Activated CD4-positive, alpha-beta T cell treated with anti-CD3 and anti-CD28 coated beads for 36 hours (primary cell): ENCODE measurements around the gene MED13L. TPM values are rescaled to one million over a fixed set of nuclear protein-coding genes. Genes with fewer than 3 reads are reported as not detected.
A peak's percentile ranks its signal among the peaks of the same experiment; 100 is the strongest.

Source experiments
- ATAC-seq: fragments of 200-7000 bp; cut with Tn5 transposase; one replicate; pipeline ENCODE4 v1.10.0; 2021; ENCODE audit warnings: mild to moderate bottlenecking, moderate library complexity
- CTCF ChIA-PET: fragments of 350-600 bp; sonication (Branson Sonifier 250); formaldehyde crosslinking; loops from one replicate; lab custom pipeline; 2021; ENCODE audit warnings: antibody characterized with exemption; lab: Charles Lee
- POLR2A ChIA-PET: fragments of 350-600 bp; sonication (Branson Sonifier 250); formaldehyde crosslinking; loops from one replicate; lab custom pipeline; 2021; ENCODE audit warnings: antibody characterized with exemption, inconsistent platforms; lab: Charles Lee
- DNase-seq: peaks from one replicate; pipeline ENCODE4 v3.0.0-alpha.2; 2020
- H3K27ac Mint-ChIP-seq: one replicate; pipeline ENCODE4 v1.8.0; 2021; ENCODE audit warnings: mixed read lengths
- H3K27me3 Mint-ChIP-seq: one replicate; pipeline ENCODE4 v1.8.0; 2021; ENCODE audit warnings: mixed read lengths
- H3K36me3 Mint-ChIP-seq: one replicate; pipeline ENCODE4 v1.8.0; 2021; ENCODE audit warnings: low read depth, mixed read lengths
- H3K4me1 Mint-ChIP-seq: one replicate; pipeline ENCODE4 v1.8.0; 2021; ENCODE audit warnings: mixed read lengths
- H3K4me3 Mint-ChIP-seq: one replicate; pipeline ENCODE4 v1.8.0; 2021; ENCODE audit warnings: mild to moderate bottlenecking, moderate library complexity, mixed read lengths
- H3K9me3 Mint-ChIP-seq: one replicate; pipeline ENCODE4 v1.8.0; 2021; ENCODE audit warnings: low read depth, mixed read lengths
- intact Hi-C, 2 experiments: fragments of 100-400 bp; cut with DNase I in 1 of 2; cut with micrococcal nuclease in 1 of 2; formaldehyde crosslinking; loops; one replicate each; pipeline versions ENCODE4 v1.14.2 to v1.15.1; 2022 to 2024; cut with DNase I, micrococcal nuclease
- total RNA-seq, 2 experiments: library from RNA; stranded (reverse); gene quantifications; one replicate each; pipeline ENCODE4 v1.2.3, GENCODE V29; 2021

The MED13L gene
- 10 to 100 TPM; 38.5 to 41.9 TPM for total RNA-seq

DNA sequence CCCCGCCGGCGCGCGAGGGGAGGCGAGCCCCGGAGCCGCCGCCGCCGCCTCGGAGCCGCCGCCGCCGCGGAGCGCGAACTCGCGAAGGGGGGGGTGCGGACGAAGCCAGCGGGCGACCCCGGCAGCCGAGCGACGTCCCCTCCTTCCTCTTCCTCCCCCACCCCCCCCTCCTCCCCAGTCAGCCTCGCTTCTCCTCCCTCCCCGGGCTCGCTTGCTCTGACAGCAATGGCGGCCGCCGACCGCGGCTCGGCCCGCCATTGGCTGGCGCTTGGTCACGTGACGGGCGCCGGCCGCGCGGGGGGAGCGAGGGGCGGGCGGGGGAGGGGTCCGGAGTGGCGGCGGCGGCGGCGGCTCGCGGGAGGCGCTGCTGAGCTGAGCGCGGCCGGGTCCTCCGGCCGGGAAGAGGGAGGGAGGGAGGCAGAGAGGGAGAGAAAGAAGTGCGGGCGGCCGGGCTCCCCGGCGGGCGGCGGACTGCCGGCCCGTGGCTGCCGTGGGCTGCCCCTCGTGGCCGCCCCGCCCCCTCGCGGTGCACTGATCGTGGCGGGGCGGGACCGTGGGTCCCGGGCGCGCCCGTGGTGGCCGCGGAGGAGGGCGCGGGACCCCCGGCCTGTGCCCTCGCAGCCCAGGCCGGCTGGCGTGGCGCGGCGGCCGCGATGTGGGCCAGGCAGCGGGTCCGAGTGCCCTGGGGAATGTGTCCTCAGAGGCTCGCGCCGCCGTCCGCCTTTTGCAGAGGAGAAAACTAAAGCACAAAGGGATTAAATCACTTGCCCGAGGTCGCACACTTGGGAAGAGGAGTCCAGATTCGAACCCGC, at the start of gene MED13L:
Gene MED13L, minus strand, starts transcription at position 227 of the 812 bp plus-strand sequence. CDS start 562 bp downstream, outside the sequence.
- peak within 1 kb of the TSS; percentile 95 for H3K4me3 Mint-ChIP-seq
- intact Hi-C loops, result loop anchor here (1.0 to 5.0 kb wide), 11 partner anchors 82 to 542 kb away; partner anchors contain the start of genes MAP1LC3B2 (in 2 of the 2), RNFT2 (in 1 of the 2) and SPRING1 (in 1 of the 2)
- no peaks in the 10 kb centered on the region for H3K27me3 Mint-ChIP-seq
- H3K27ac Mint-ChIP-seq, result peak within 1 kb of the TSS; percentile 89
- no peaks in the 10 kb centered on the region for H3K36me3 Mint-ChIP-seq
- ChIA-PET CTCF (interaction anchor here (1.0 kb wide), 1 partner anchor 605 kb away, joined by 4 read pairs; no protein-coding TSS in a partner anchor), POLR2A (interaction anchor here (0.7 kb wide), 1 partner anchor 287 kb away, joined by 4 read pairs; no protein-coding TSS in a partner anchor)
- H3K9me3 Mint-ChIP-seq, result no peaks in the 10 kb centered on the region
- ATAC-seq, result peak; percentile 82
- H3K4me1 Mint-ChIP-seq, result peaks cover 37% of the 10 kb centered on the region
- DNase-seq, result peak; percentile 92

DNA sequence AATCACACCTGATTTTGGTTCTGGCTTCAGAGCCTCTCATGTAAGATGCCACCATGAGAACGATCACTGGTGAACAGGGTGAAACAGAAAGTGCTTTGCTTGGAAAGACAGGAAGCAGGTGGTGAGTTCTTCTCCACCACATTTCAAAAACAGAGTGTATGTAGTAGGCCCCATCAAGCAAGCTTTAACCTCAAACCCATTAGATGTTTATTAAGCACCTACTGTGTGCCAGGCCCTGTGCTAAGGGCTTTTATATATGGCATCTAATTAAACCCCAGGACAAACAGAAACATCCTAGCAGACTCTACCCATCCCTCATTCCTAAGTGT, 47.8 kb upstream of the MED13L start:
- Mint-ChIP-seq H3K4me1 (peaks cover 27% of the 10 kb centered on the region), H3K27ac (peak overlapping the region; percentile 76), H3K36me3 (no peaks in the 10 kb centered on the region), H3K9me3 (peaks cover 7% of the 10 kb centered on the region), H3K27me3 (no peaks in the 10 kb centered on the region), H3K4me3 (no peak overlapping the region)
- peak; percentile 31 for DNase-seq
- peak; percentile 83 for ATAC-seq
- ChIA-PET CTCF (no interaction called here), POLR2A (no interaction called here)
- intact Hi-C loops, result no loop called here

DNA sequence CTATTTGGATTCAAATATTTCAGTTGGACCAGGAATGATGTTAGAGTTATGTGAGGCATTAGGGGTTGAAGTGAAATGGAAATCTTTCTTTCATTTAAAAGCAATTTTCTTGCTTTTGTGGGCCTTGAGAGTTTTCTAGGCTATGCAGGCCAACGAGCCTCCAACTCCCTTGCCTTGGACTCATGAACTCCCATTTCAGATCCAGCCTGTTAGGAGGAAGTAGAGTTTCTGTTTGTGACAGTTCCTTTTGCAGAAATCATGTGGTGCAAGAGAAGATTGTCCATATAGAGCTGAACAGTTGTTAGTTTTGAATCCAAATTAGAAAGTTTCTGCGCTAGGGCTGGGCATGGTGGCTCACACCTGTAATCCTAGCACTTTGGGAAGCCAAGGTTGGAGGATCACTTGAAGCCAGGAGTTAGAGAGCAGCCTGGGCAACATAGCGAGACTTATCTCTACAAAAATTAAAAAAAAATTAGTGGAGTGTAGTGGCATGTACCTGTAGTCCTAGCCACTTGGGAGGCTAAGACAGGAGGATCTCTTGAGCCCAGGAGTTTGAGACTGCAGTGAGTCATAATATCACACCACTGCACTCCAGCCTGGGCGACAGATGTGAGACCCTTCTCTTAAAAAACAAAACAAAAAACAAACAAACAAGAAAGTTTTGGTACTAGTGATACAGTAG, 47.3 kb upstream of the MED13L start:
- peak overlapping the region; percentile 76 for H3K27ac Mint-ChIP-seq
- CTCF ChIA-PET, result no interaction called here
- DNase-seq (no peak), ATAC-seq (peak; percentile 34)
- POLR2A ChIA-PET, result no interaction called here
- no peaks in the 10 kb centered on the region for H3K27me3 Mint-ChIP-seq
- H3K4me1 Mint-ChIP-seq, result peaks cover 32% of the 10 kb centered on the region
- H3K4me3 Mint-ChIP-seq, result no peak overlapping the region
- H3K36me3 Mint-ChIP-seq, result no peaks in the 10 kb centered on the region
- H3K9me3 Mint-ChIP-seq, result peaks cover 7% of the 10 kb centered on the region
- intact Hi-C loops, result loop anchor here in 1 of 2 experiments (1.0 kb wide), 1 partner anchor 35 kb away; no protein-coding TSS in a partner anchor

DNA sequence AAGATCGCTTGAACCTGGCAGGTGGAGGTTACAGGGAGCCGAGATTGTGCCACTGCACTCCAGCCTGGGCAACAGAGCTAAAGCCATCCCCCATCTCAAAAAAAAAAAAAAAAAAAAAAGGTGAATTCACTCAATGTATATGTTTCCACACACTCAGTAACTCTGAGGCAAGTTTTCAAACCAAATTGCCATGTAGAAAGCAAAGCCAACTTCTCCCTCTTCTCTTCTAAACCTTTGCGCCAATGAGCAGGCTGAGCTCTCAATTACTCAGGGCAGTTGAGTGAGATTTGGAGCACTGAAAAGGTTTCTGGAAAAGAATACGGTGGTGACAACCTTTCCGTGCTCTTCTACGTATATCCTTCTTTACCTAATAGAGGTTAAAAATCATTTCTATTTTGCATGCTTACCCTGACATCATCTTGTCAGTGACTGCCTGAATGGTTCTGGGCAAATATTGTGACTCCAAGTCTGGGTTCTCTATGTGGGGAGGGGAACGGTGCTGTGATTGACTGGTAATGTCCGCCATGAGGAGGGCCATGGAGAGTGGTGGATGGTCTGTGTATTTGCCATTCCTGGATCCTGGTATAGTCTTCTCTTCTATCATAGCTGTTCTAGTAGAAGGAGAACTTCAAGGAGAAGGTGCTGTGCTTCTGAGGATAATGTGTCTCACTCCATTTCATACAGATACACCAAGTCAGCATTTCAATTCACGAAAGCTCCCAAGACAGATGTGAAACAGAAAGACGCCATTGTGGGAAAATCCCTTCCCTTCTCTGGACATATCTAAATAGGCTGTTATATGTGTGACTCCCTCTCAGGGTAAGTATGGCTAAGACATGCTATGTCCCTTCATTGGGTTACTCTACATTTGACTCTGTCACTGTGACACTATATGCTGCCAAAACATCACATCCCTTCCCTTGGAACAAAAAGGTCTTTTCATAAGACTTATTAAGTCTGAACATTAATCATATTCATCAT, 46.2 kb upstream of the MED13L start:
- Mint-ChIP-seq H3K4me1 (peaks cover 42% of the 10 kb centered on the region), H3K4me3 (no peak overlapping the region), H3K9me3 (peaks cover 7% of the 10 kb centered on the region), H3K27me3 (no peaks in the 10 kb centered on the region), H3K27ac (peak overlapping the region; percentile 67), H3K36me3 (no peaks in the 10 kb centered on the region)
- peak; percentile 67 for ATAC-seq
- intact Hi-C loops, result loop anchor here in 1 of 2 experiments (1.0 kb wide), 1 partner anchor 36 kb away; no protein-coding TSS in a partner anchor
- POLR2A ChIA-PET, result no interaction called here
- no peak for DNase-seq
- CTCF ChIA-PET, result interaction anchor here (0.6 kb wide), 1 partner anchor 339 kb away, joined by 3 read pairs; no protein-coding TSS in a partner anchor

DNA sequence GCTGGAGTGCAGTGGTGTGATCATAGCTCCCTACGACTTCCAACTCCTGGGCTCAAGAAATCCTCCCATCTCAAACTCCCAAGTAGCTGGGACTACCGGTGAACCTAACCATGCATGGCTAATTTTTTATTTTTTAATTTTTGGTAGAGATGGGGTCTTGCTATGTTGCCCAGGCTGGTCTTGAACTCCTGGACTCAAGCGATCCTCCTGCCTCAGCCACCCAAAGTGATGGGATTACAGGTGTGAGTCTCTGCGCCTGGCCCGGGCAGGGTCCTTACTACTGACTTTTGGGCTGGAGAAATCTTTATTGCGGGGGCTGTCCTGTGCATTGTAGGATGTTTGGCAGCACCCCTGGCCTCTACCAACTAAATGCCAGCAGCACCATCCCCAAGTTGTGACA, 44.4 kb upstream of the MED13L start:
- POLR2A ChIA-PET, result no interaction called here

GRCh38 chr12:116320791-116321217, 43.3 kb upstream of the MED13L start:
- DNase-seq, result no peak
- H3K36me3 Mint-ChIP-seq, result no peaks in the 10 kb centered on the region
- CTCF ChIA-PET, result no interaction called here
- intact Hi-C loops, result loop anchor here in 1 of 2 experiments (2.0 kb wide), 1 partner anchor 38 kb away; no protein-coding TSS in a partner anchor
- no peak overlapping the region for H3K4me3 Mint-ChIP-seq
- H3K4me1 Mint-ChIP-seq, result peaks cover 42% of the 10 kb centered on the region
- H3K27me3 Mint-ChIP-seq, result no peaks in the 10 kb centered on the region
- POLR2A ChIA-PET, result no interaction called here
- peak overlapping the region; percentile 49 for H3K27ac Mint-ChIP-seq
- H3K9me3 Mint-ChIP-seq, result peaks cover 7% of the 10 kb centered on the region
- ATAC-seq, result no peak

More for the DNA sequence above, 44.4 kb upstream of the MED13L start:
- Mint-ChIP-seq H3K4me1 (peaks cover 42% of the 10 kb centered on the region), H3K4me3 (no peak overlapping the region), H3K36me3 (no peaks in the 10 kb centered on the region), H3K9me3 (peaks cover 7% of the 10 kb centered on the region), H3K27me3 (no peaks in the 10 kb centered on the region), H3K27ac (no peak overlapping the region)
- no peak for ATAC-seq
- no peak for DNase-seq
- CTCF ChIA-PET, result no interaction called here
- intact Hi-C loops, result loop anchor here in 1 of 2 experiments (2.0 kb wide), 1 partner anchor 37 kb away; no protein-coding TSS in a partner anchor

GRCh38 chr12:116319898-116320621, 42.6 kb upstream of the MED13L start:
- ChIA-PET POLR2A (no interaction called here), CTCF (interaction anchor here (0.7 kb wide), 1 partner anchor 106 kb away, joined by 3 read pairs; no protein-coding TSS in a partner anchor)
- H3K27ac Mint-ChIP-seq, result peak overlapping the region; percentile 55
- peaks cover 37% of the 10 kb centered on the region for H3K4me1 Mint-ChIP-seq
- intact Hi-C loops, result loop anchor here in 1 of 2 experiments (2.0 kb wide), 1 partner anchor 39 kb away; no protein-coding TSS in a partner anchor
- no peaks in the 10 kb centered on the region for H3K27me3 Mint-ChIP-seq
- ATAC-seq (peak; percentile 68), DNase-seq (peak; percentile 65)
- no peaks in the 10 kb centered on the region for H3K36me3 Mint-ChIP-seq
- peaks cover 7% of the 10 kb centered on the region for H3K9me3 Mint-ChIP-seq
- H3K4me3 Mint-ChIP-seq, result peak overlapping the region; percentile 46

DNA sequence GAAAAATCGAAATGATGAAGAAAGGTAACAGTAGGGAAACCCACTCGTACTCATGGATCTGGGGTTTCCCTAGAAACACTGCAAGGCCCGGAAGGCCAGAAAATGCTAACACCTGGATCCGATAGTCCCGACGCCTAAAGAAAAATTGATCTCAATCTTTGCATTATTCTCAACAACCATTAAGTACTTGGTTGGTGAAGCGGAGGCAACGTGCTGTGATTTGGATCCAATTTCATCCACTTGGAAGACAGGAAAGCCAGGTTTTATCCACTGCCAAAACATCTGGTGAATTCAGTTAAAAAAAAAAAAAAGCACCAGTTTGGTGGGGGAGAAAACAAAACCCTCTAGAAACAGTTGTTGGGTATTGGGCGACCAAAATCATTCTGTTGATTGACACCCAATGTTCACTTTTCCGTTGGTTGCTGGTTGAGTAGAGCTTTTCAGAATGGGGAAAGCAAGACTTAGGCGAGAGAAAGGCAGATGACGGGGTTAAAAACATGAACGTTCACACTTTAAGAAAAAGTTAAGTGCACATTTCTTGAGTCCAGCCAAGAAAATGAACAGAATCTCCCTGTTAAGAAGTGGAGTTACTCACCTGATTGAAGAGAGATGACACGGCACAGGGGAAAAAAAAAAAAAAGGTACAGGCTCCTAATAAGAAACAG, 41.9 kb upstream of the MED13L start:
- no peak for ATAC-seq
- Mint-ChIP-seq H3K9me3 (peaks cover 7% of the 10 kb centered on the region), H3K27ac (peak overlapping the region; percentile 55), H3K27me3 (no peaks in the 10 kb centered on the region), H3K36me3 (no peaks in the 10 kb centered on the region), H3K4me3 (peak overlapping the region; percentile 46), H3K4me1 (peaks cover 30% of the 10 kb centered on the region)
- DNase-seq, result no peak
- ChIA-PET CTCF (interaction anchor here (0.7 kb wide), 1 partner anchor 105 kb away, joined by 3 read pairs; no protein-coding TSS in a partner anchor), POLR2A (no interaction called here)
- intact Hi-C loops, result no loop called here

DNA sequence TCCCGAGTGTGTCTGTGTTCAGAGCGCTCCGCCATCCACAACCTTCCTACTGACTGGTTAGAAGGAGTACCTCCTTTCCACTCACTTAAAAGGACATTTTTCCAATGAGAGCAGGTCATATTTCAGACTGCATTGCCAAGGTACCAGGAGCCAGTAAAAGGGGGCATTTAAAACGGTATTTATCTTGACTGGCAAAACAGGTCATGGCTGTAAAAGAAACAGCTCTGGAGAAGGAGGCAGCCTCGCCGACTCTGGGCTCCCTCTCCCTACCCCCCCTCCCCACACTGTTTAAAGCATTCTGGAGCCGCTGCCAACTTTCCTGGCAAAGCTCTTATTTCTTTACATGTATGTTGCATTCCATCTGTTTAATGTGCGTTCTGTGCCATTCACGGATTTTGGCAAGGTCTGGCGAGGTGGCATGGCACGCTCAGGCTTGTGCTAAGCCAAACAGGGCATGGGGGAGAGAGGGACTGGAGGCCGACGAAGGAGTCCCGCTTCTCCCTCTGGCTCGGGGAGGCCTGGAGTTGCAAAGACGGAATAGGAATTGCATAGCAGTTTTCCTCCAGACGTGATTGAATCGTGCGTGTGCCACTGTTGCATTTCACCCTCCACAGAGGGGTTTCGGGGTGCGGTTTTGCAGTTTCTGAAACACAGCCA, 41.2 kb upstream of the MED13L start:
- ATAC-seq (no peak), DNase-seq (no peak)
- intact Hi-C loops, result no loop called here
- Mint-ChIP-seq H3K4me1 (peaks cover 23% of the 10 kb centered on the region), H3K4me3 (no peak overlapping the region), H3K27me3 (no peaks in the 10 kb centered on the region), H3K27ac (no peak overlapping the region), H3K9me3 (peaks cover 3% of the 10 kb centered on the region), H3K36me3 (no peaks in the 10 kb centered on the region)
- CTCF ChIA-PET, result interaction anchor here (0.6 kb wide), 1 partner anchor 70 kb away, joined by 4 read pairs; no protein-coding TSS in a partner anchor
- POLR2A ChIA-PET, result no interaction called here
